HG03460 (cell line): ENCODE measurements around the gene TOX3.

Experiments used
- ATAC-seq: cut with Tn5 transposase; IDR thresholded peaks from one replicate; pipeline ENCODE4 v1.9.1; 2021; ENCODE audit not compliant: unreplicated experiment

Gene TOX3

DNA sequence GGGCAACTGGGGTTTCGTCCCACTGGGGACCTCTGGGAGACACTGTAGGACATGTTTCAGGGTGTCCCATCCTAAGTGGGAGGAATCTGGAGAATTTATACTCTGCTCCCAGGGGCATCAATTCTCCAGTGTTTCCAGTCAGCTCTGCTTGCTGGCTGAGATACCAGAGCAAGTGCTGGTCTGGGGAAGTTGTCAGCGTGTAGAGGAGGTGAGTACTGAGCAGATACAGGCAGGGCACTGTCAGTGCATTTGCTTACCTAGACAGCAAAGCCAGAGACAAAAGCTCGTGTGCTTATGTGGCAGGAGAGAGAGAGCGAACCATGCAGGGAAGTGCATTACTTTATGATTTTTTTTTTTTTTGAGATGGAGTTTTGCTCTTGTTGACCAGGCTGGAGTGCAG lies 20.2 kb upstream of the TOX3 start:
- ATAC-seq, result no peak

DNA sequence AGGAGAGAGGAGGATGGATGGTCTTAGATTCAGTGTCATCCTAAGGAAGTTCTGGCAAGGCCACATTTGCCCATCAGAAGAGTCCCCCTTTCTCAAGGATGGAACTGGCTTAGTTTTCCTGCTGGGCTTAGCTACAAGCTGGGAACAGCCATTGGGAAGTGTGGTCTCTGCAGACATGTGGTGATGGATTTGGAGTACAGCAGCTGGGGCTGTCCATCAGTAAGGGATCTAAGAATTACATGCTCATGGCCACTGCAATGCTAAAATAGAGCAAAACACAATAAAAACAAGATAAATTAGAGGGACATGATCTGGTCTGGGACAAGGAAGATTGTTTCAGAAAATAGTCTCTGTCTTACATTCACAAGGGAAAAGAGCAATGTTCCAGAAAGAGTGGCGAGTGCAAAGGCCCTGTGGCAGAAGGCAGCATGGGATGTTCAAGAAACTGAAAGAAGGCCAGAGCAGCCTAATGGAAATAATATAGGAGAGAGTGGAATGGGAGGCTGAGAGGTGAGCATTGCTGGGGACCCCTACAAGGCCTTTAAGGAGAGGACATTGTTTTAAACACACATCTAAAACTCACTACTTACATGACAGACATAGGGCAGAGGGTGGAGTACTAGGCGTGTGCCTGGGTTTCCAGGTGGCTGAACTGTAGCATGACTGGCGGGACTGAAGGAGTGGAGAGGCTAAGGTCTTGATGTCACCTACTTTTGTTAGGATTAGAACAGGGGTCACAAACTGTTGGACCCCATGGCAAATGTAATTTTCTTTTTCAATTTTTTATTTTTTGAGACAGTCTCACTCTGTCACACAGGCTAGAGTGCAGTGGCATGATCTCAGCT lies 17.0 kb upstream of the TOX3 start:
- ATAC-seq, result no peak

GRCh38 chr16:52562770-52563169 lies 15.8 kb upstream of the TOX3 start:
- ATAC-seq, result no peak

GRCh38 chr16:52561910-52562741 lies 15.2 kb upstream of the TOX3 start:
- no peak for ATAC-seq

DNA sequence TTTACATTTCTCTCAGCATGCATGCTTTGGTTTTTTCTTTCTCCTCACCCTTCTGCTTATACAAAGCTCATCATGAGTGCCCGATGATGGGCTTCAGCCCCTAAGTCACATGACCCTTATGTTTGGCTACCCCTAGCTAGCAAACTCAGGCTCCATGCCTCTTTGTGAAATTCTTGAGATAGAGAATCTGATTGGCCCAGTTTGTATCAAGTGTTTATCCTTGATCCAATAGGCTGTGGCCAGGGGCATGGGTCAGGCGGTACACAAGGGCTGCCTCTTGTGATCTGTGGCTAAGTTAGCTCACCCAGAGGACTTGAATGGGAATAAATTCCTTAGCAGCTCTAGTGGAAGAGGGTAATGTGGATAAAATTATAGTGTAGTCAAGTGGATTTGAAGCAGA lies 11.5 kb upstream of the TOX3 start:
- ATAC-seq, result no peak

DNA sequence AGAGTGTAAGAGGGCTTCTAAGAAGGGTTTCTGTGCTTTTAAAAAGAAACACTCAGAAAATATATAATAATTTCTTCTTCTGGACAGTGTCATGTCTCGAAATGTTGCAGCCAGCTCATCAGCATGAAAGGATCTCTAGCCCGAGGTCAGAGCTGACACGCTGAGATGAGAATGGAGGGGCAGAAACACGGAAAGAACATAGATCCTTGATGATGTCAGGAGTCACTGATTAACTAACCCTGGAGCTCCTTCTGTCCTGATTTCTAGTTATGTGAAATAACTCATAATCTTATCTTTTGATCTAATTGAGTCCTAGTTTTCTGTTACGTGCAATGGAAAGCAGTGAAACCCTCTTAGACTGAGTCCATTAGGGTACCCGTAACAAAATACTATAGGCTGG lies 10.3 kb upstream of the TOX3 start:
- ATAC-seq, result no peak

GRCh38 chr16:52556083-52556482 lies 9.1 kb upstream of the TOX3 start:
- ATAC-seq, result no peak

- ATAC-seq, result no peak
Observed at GRCh38 chr16:52555572-52555971, 8.6 kb upstream of the TOX3 start.

- ATAC-seq, result no peak
Observed at GRCh38 chr16:52554334-52554733, 7.4 kb upstream of the TOX3 start.

DNA sequence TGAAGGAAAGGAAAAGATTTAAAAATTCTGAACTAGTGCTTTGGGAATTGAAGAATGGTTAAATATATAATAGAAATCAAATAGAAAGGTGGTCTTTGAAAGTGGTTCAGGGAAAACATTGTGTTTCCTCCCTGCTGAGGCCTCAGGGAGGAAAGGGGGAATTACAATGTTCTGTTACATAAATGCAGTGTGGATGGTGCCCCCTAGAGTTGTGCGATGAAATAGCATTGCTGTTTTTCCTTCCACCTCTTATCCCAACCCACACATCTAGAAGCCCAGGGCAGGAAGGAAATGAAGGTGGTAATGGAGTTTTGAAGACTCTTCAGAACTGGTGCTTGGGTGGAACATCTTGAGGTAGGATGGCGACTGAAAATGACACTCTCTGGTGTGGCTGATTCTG lies 6.4 kb upstream of the TOX3 start:
- no peak for ATAC-seq

DNA sequence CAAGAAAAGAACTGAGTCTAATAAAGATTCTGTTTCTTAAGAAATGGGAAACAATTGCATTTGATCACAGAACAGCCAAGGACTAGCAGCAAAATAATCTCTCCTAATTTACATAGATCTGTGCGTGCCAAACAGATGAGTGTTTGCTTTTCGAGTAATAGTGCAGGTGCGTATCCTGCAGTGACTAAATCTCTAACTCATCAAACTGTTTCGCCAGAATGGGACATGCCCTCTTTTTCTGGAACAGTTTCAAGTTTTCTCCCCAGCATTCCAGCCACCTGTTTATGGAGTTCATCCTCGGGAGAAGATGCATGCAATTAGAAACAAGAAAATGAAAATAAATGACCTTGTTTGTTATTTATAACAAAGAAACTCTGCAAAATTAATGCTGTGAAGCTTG lies 5.7 kb upstream of the TOX3 start:
- ATAC-seq, result no peak

GRCh38 chr16:52549011-52549692 lies 2.2 kb upstream of the TOX3 start:
- no peak for ATAC-seq

DNA sequence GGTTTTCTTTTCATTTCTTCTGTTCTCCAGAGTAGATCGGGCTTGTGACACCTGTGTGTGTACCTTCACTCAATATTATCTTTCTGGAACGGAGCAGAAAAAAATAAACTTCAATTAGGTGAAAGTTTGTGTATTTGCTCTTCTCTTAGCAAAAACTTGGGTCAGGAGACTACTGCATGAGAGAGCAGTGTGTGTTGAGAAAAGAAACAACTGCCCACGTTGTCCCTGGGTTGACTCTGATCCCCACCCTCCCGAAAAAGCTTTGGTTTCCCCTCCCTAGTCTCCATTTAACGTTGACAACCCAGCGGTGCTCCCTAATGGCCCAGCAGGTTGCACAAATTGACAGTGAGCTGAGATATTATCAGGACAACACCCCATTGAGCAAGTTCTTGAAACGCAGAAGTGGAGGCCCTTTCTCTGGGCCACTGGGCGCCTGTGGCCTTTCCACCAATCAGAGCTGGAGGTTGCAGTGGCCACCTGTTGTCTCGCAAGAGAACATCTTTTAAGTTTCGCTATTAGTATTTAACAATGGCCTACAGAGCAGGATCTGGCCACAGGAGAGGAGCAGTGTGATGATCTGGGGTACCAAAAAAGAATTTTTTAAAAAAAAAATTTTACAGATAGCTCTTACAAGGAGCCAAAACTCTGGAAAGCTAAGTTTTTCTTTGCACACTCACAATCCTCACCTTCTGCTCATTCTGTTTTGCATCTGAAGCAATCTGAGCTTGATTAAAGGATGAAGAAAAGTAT lies 1.5 kb upstream of the TOX3 start:
- ATAC-seq, result peak; percentile 60

- ATAC-seq, result no peak
Observed at GRCh38 chr16:52547834-52548215, 882 bp upstream of the TOX3 start.

GRCh38 chr16:52546291-52547003 lies 496 bp downstream of the TOX3 start:
- ATAC-seq, result no peak

DNA sequence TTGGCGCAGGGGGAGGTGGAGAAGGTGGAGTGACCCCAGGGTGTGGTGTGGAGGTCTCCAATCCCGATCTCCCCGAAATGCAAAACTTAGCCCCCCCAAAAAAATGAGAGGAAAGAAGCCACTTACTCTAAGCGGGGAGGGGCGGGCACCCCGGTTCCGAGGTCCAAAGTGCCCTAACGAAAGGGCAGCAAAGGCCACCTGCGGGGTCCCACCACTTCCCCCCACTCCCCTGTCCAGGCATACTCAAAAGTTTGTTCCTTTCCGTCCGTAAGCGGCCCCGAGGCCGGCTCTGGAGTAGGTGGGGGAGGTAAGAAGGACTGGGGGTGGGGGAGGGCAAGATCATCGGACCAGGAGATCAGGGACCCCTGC lies 1.1 kb downstream of the TOX3 start:
- no peak for ATAC-seq

DNA sequence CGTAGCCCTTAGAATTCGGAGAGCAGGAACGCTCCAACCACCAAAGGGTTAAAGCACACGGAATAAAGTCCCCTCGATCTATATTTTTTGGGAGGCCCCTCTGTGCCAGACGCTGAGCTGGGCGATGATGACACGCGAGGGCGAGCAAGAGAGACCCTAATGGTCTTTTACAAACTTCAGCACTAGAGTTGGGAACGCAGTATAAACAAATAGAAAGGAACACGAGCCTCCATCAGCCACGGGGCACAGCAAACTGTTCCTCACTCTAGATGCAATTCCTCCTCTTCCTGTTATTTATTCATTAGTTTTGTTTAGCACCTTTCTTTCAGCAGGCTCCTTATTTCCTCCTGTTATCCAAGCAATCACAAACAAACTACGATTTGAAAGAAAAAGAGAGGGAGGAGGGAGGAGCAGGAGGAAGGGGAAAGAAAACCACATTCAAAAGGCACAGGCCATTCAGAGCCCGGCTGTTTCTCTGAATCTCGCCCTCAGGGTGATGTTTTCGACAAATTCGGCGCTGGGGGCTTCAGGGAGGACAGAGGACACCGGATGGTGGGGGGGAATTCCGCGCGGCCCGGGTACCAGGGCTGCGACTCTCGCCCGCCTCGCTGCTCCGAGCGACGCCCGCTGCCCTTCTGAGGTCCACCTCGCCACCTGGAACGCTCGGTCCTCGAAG lies 1.6 kb downstream of the TOX3 start:
- ATAC-seq, result no peak

- no peak for ATAC-seq
Observed at GRCh38 chr16:52544703-52545102, 2.2 kb downstream of the TOX3 start.

- no peak for ATAC-seq
Observed at GRCh38 chr16:52543654-52544053, 3.3 kb downstream of the TOX3 start.

DNA sequence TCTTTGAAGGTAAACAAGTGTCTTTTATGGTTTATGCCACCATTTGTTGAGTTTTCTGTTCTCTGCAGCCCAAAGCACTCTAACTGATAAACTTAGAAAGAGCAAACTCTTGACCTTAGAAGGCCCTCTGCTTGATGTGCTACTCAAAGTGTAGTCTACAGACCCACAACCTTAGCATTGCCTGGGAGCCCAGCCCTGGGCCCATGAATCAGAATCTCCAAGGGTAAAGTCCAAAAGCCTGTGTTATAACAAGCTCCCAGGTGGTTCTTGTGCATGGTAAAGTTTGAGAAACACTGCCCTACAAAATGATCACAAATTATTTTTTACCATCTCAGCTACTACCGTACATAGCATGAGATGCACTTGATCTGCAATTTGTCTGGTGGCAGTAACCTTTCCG lies 6.0 kb downstream of the TOX3 start:
- ATAC-seq, result no peak
